HG02571 (cell line): ENCODE data around the gene RHCG.

Experiments
- ATAC-seq: cut with Tn5 transposase; IDR thresholded peaks from one replicate; pipeline ENCODE4 v1.9.1; 2021; ENCODE audit warnings: mild to moderate bottlenecking, moderate library complexity; ENCODE audit not compliant: unreplicated experiment

The RHCG gene

DNA sequence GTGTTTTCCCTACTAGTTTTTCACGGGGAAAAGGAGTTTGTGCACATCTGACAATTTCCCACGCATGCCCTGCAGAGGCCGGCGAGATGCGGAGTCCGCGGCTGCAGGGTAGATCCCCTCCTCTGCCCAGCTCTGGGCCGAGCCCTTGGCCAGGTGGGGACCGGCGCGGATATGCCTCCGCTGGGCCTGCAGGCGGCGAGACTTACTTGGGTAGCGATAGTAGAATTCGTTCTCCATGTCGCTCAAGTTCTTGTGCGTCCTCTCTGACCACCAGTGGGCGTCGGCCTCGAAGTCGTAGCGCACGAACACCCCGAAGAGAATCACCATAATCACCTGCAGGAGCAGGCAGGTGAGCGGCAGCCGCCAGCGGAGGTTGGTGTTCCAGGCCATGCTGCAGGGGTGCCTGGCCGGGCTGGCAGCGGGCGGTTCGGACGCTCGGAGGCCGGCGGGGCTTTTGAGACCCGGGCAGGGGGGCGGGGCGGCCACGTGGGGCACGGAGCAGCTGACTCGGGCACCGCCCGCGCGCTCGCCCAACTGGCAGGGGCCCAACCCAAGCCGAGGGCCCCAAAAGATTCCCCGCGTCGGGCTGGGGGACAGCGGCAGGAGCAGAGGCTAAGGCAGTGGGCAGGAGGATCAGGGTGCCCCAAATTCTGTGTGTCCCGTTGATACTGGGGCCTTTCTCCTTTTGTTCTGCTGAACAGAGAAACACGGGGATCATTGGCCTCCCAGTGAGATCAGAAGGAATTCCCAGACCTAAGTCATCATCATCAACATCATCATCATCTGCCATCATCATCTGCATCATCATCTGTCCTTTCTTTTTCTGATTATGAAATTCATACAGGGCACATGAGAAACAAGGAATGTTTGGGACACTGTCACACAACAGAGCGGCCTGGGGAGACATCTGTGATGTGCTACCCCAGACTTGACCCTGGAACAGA is at the start of gene RHCG:
RHCG (minus strand) TSS at position 429 of the 944 bp plus-strand sequence; CDS start at position 390, 39 bp downstream.
- ATAC-seq, result no peak

DNA sequence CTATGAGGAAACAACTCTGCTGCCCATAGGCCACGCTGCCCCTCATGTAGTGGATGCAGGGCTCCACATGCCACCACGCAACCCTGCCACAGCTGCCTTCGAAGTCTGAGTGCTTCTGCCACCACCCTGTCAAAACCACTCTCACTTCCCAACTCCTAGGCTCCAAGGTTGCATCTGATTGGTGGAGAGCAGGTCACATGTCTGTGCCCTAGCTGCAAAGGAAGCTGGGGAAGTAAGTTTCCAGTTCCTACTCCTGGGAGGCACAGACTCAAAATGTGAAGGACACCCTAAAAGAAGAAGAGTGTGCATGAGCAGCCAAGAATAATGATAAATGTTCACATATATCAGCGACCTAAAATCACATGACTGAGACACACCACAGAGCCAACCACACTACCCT is 47.0 kb upstream of the RHCG start:
- no peak for ATAC-seq

GRCh38 chr15:89542369-89542768 is 46.0 kb upstream of the RHCG start:
- ATAC-seq, result no peak

DNA sequence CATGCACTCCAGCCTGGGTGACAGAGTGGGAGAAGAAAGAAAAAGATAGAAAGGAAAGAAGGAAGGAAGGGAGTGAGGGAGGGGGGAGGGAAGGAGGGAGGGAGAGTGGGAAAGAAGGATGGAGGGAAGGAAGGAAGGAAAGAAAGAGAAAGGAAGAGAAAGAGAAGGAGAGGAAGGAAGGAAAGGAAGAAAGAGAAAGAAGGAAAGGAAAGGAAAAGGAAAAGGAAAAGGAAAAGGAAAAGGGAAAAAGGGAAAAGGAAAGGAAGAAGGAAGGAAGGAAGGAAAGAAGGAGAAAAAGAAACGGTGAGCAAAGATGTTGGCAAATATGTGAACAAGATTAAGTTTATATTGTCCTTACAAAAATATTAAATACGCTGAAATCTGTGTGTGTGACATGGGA is 42.6 kb upstream of the RHCG start:
- no peak for ATAC-seq

DNA sequence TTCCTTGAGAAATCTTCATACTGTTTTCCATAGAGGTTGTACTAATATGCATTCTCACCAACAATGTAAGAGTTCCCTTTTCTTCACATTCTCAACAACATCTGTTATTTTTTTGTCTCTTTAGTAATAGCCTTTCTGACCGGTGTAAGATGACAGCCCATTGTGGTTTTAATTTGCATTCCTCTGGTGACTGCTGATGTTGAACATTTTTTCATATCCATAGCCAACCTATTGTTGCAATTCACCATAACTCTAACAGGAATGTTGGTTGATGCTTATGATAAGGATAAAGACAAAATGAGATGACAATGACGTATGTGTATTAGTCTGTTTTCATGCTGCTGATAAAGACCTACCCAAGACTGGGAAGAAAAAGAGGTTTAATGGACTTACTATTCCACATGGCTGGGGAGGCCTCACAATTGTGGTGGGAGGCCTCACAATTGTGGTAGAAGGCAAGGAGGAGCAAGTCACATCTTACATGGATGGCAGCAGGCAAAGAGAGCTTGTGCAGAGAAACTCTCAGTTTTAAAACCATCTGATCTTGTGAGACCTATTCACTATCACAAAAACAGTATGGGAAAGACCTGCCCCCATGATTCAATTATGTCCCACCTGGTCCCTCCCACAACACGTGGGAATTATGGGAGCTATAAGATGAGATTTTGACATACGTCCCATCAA is 37.6 kb upstream of the RHCG start:
- ATAC-seq, result no peak

DNA sequence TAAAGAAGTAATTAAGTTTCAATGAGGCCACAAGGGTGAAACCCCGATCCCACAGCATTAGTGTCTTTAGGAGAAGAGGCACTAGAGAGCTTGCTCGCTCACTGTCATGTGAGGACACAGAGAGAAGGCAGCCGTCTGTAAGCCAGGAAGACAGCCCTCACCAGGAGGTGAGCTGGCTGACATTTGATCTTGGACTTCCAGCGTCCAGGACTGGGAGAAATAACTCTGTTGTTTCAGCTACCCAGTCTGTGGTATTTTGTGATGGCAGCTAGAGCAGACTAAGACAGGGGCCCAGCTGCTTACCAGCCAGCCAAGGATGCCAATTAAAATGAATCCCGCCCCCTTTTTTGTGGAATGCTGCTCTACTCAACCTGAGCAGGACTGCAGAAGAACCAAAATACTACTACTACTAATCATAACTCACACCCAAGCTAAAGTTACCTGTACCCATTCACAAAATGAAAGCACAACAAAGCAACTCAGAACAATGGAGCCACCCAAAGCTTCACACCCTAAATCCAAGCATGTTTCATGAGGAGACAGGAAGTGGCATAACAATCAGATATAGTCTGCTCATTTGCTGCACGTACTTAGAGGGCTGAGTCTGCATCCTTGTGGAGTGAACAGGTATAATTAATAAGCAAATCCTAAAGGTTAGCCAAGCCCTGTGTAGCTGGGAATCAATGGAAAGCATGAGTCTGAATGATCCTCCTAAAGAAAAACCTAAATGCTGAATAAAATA is 35.6 kb upstream of the RHCG start:
- no peak for ATAC-seq

DNA sequence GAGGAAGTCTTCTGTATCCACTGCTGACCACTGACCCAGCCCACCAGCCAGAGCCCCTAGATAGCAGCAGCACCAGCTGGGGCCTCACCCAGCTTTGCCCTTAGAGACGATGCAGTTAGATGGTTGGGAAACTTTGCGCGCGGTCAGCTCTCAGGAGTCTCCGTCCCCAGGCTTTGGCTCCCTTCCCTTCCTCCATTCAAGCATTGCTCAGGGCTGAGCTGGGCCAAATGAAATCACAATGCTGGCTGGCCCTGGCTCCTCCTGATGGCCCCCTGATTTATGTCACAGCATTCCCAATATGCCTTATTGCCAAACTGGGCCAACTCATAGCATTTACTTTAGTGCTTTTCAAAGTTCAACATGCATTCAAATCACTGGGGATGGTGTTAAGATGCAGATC is 34.6 kb upstream of the RHCG start:
- no peak for ATAC-seq

- no peak for ATAC-seq
These were observed 32.5 kb upstream of the RHCG start for GRCh38 chr15:89528757-89529352.

DNA sequence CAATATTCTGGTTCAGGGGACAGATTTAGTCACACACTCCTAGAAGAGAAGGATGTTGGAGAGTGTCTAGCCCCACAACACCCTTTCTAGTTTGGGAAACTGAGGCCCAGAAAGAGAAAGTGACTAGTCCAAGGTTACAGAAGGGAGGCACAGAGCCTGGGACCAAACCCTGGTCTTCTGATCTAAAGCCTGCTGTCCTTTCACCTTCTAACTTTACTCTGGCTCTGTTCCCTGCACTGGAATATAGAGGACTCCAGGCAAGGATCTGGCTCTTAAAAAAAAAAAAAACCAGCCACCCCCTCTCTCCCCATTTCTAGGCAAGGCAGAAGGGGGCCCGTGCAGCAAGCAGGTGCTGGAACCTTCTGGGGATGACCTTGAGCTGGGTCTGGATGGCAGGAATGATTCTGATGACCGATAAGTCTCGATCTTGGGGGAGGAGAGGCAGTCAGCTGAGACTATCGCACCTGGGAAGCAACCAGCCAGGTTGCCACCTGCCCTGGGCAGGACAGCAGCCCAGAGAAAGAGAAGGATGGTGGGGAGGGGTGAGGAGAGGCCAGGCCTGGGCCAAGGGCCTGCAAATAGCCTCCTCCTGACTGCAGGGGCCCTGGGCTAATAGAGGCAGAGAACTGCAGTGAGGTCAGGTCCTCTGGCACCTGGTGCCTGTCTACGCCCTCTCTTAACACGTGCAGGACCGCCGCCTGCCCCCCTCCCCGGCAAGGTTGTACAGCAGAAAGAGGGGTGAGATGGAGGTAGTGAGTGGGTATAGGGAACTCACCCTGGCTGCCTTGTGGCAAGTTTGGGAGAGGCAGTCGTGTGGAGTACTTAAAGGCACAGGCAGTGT is 30.4 kb upstream of the RHCG start:
- no peak for ATAC-seq

DNA sequence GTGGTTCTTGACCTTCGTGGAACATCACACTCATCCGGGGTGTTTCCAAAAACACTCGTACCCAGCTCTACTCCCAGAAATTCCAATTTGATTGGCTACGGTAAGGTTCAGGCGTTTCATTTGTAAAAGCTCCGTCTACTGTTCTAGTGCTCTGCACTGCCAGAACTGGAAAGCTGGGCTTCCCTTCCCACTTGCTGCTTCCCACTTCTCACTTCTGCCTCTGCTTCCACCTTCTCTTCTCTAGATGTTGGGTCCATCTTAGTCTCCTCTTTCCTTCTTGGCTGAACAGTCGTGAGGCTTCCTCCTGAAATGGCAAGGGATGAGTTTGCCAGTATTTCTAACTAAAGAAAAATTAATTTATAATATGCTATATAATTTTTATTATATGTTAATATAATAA is 29.8 kb upstream of the RHCG start:
- no peak for ATAC-seq

- no peak for ATAC-seq
These were observed 27.8 kb upstream of the RHCG start for GRCh38 chr15:89524184-89524583.

DNA sequence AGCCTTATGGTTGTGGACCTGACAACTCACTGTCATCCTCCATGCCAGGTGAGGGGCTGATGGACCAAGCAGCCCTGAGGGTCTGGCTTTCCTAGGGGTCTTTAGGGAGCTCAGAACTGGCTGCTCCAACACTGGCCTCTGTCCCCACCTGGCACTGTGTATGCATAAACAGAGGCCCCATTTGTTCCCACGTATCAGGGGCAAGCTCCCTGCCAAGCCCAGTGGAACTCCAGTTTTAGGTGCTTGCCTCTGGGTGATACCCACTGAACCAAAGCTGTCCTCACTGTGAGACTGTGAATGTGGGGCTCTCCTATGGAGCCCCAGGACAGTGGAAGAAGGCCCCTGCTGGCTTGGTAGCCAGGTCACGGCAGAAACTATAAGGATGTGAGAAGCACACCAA is 26.7 kb upstream of the RHCG start:
- ATAC-seq, result no peak

GRCh38 chr15:89521605-89522004 is 25.2 kb upstream of the RHCG start:
- no peak for ATAC-seq

DNA sequence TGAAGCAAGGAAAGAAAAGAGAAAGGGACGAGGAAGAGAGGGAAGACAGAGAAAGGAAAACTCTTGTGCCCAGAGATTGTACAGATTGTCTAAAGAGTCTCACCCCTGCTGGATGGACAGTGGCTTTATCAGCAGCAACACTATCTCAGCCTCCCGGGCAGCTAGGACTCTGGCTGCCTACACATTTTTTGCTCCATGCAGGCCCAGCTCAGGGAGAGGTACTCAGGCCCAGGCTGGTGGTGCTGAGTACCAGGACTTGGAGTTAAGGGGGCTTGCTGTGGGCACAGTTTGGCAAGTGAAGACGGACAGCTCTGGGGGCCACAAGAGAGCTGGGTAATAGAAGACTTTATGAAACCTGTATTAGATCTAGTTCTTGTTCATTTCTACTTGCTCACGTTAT is 19.1 kb upstream of the RHCG start:
- no peak for ATAC-seq

- ATAC-seq, result no peak
These were observed 18.4 kb upstream of the RHCG start for GRCh38 chr15:89514596-89515406.

- no peak for ATAC-seq
These were observed 17.8 kb upstream of the RHCG start for GRCh38 chr15:89514186-89514585.

GRCh38 chr15:89513284-89513683 is 16.9 kb upstream of the RHCG start:
- no peak for ATAC-seq

GRCh38 chr15:89512631-89513030 is 16.2 kb upstream of the RHCG start:
- no peak for ATAC-seq

DNA sequence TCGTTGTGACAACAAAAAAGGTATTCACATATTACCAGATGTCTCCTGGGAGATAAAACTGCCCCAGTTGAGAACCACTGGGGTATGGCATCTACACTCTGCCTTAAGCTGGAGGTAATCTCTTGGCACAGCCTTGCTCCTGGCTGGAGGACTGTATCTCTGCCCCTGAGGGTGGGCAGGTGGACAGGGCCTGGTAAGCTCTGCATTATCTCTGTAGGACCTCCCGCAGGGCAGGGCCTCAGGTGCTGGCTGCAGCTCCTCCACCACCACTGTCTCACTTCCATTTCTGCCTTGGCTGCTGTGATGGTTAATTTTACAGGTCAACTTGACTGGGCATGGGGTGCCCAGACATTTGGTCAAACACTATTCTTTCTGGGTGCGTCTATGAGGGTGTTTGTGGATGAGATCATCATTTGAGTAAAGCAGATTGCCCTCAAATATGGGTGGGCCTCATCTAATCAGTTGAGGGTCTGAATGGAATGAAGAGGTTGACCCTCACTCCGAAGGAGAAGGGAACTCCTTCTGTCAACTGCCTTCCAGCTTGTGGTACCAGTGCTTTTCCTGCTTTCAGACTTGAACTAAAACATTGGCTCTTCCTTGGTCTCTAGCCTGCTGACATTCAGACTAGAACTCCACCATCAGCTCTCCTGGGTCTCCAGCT is 9.8 kb upstream of the RHCG start:
- ATAC-seq, result no peak
